Osteoblast (primary cell): ENCODE data around the gene HRK. TPM values are rescaled to one million over a fixed set of nuclear protein-coding genes. Genes with fewer than 3 reads are reported as not detected.

Experiments used
- DNase-seq: peaks from one replicate; pipeline ENCODE4 v3.0.0; 2011; ENCODE audit warnings: low spot score, mixed read lengths; ENCODE audit not compliant: insufficient read length; ENCODE audit errors: missing footprints
- H2AFZ ChIP-seq: 2 replicates; pipeline ENCODE4 v1.6.0; 2011; ENCODE audit warnings: mild to moderate bottlenecking, low read length
- H3K27ac ChIP-seq: 2 replicates; pipeline ENCODE4 v1.5.1; 2011; ENCODE audit warnings: mild to moderate bottlenecking, low read depth, low read length, moderate library complexity
- H3K27me3 ChIP-seq: 2 replicates; pipeline ENCODE4 v1.6.0; 2012; ENCODE audit warnings: mild to moderate bottlenecking, control low read depth, inconsistent platforms, low read length, moderate library complexity; ENCODE audit not compliant: insufficient read depth
- H3K36me3 ChIP-seq: 2 replicates; pipeline ENCODE4 v1.5.1; 2011; ENCODE audit warnings: mild to moderate bottlenecking, low read length, control low read depth, moderate library complexity; ENCODE audit not compliant: insufficient read depth
- H3K4me1 ChIP-seq: 2 replicates; pipeline ENCODE4 v1.5.1; 2011; ENCODE audit warnings: mild to moderate bottlenecking, low read length, control low read depth, moderate library complexity; ENCODE audit not compliant: insufficient read depth
- H3K4me2 ChIP-seq: 2 replicates; pipeline ENCODE4 v1.6.0; 2011; ENCODE audit warnings: mild to moderate bottlenecking, low read length; ENCODE audit not compliant: insufficient read depth
- H3K4me3 ChIP-seq: fragments of 200-600 bp; sonication (generic); 3 replicates; pipeline ENCODE4 v1.5.1; 2012; ENCODE audit warnings: mild to moderate bottlenecking, low read length, inconsistent platforms; ENCODE audit not compliant: insufficient read depth
- H3K79me2 ChIP-seq: 2 replicates; pipeline ENCODE4 v1.6.0; 2012; ENCODE audit warnings: mild to moderate bottlenecking, low read length, control low read depth, inconsistent platforms; ENCODE audit not compliant: insufficient read depth
- H3K9me3 ChIP-seq: 2 replicates; pipeline ENCODE4 v1.5.1; 2011; ENCODE audit warnings: low read depth, low read length, control low read depth
- H4K20me1 ChIP-seq: 2 replicates; pipeline ENCODE4 v1.6.0; 2012; ENCODE audit warnings: mild to moderate bottlenecking, low read length, control low read depth; ENCODE audit not compliant: insufficient read depth
- total RNA-seq: library from RNA; depleted of rRNA; stranded (reverse); fragments of >200 nt; gene quantifications from 2 replicates; pipeline ENCODE4 v1.2.3, GENCODE V29; 2012
- TF ChIP-seq, protein P1 (sequence below): IDR thresholded peaks from 2 replicates; pipeline ENCODE4 v1.5.1; 2011; ENCODE audit warnings: mild to moderate bottlenecking, low read depth, low read length, moderate library complexity; ENCODE audit errors: extremely low read depth

Gene HRK
- total RNA-seq, 1 donor = under 0.01 TPM

DNA sequence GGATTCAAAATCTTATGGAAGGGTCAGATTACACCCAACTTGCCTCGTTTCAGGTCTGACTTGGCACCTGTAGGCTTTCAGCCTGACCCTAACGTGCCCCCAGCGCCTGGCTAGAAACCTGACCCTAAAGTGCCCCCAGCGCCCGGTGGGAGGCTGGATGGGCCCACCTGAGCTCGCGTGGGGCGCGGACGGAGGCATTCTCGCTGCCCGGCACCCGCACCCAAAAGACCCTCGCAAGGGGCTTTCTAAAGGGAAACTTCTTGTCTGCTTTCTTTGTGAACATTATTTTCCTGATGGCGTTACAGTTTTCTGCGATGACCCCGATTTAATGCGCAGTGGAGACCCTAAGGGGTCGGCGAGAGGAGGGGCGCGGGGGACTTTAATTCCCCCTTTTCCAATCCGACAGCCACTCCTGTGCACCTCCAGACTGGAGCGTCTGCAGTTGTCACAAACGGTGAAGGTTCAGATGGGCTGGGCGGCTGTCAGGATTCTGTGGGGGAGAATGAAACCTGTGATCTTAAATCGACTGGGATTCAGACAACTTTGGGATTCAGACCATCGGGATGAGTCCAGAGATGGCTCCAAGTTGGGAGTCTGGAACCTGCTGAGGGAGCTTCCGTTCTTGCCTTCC, 751 bp upstream of the HRK start:
- H3K27me3 ChIP-seq = peaks cover 56% of the 10 kb centered on the region
- TF ChIP-seq, protein P1, sequence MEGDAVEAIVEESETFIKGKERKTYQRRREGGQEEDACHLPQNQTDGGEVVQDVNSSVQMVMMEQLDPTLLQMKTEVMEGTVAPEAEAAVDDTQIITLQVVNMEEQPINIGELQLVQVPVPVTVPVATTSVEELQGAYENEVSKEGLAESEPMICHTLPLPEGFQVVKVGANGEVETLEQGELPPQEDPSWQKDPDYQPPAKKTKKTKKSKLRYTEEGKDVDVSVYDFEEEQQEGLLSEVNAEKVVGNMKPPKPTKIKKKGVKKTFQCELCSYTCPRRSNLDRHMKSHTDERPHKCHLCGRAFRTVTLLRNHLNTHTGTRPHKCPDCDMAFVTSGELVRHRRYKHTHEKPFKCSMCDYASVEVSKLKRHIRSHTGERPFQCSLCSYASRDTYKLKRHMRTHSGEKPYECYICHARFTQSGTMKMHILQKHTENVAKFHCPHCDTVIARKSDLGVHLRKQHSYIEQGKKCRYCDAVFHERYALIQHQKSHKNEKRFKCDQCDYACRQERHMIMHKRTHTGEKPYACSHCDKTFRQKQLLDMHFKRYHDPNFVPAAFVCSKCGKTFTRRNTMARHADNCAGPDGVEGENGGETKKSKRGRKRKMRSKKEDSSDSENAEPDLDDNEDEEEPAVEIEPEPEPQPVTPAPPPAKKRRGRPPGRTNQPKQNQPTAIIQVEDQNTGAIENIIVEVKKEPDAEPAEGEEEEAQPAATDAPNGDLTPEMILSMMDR = no peak
- no peak overlapping the region for H3K4me3 ChIP-seq
- H3K4me2 ChIP-seq = no peak overlapping the region
- H3K36me3 ChIP-seq = no peaks in the 10 kb centered on the region
- H3K9me3 ChIP-seq = no peaks in the 10 kb centered on the region
- no peaks in the 10 kb centered on the region for H4K20me1 ChIP-seq
- no peak for DNase-seq
- no peaks in the 10 kb centered on the region for H3K4me1 ChIP-seq
- no peak overlapping the region for H3K27ac ChIP-seq
- H2AFZ ChIP-seq = no peak overlapping the region
- H3K79me2 ChIP-seq = no peaks in the 10 kb centered on the region

GRCh38 chr12:116880817-116881324, 370 bp downstream of the HRK start:
- no peak overlapping the region for H3K4me2 ChIP-seq
- peak; percentile 92 for DNase-seq
- no peak overlapping the region for H2AFZ ChIP-seq
- TF ChIP-seq, protein P1 = no peak
- no peaks in the 10 kb centered on the region for H3K9me3 ChIP-seq
- H3K36me3 ChIP-seq = no peaks in the 10 kb centered on the region
- H4K20me1 ChIP-seq = no peaks in the 10 kb centered on the region
- no peaks in the 10 kb centered on the region for H3K4me1 ChIP-seq
- peaks cover 65% of the 10 kb centered on the region for H3K27me3 ChIP-seq
- no peak overlapping the region for H3K27ac ChIP-seq
- no peaks in the 10 kb centered on the region for H3K79me2 ChIP-seq
- H3K4me3 ChIP-seq = peak overlapping the region; percentile 25

DNA sequence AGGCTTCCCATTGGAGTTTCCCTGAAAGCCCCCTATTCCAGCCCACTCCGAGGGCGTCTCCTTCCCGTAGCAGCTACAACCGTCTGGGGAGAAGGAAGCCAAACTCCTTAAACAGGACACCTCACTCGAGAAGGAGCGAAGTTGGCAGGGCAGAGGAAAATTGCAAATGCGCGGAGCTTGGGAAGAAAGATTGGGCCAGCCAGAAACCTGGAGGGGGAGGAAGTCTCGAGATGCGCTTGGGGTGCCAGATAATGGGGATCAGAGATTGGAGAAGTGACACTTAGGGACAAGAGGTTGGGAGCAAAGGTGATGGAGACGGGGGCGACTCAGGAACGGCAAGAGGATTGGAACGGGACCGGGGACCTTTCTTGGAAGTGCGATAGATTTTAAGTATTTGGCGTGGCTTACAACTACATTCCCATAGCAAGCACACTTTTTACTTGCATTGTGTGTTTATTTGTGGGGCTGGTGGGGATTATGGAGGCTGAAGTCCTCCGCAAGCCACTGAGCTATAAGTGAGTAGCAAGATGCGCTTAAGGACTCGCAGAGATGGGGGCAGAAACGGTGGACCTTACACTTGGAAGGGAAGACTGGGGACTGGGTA, 926 bp downstream of the HRK start:
- Histone ChIP-seq H3K27me3 (peaks cover 69% of the 10 kb centered on the region), H3K79me2 (no peaks in the 10 kb centered on the region), H4K20me1 (no peaks in the 10 kb centered on the region), H3K4me3 (no peak overlapping the region), H2AFZ (no peak overlapping the region), H3K27ac (no peak overlapping the region), H3K36me3 (no peaks in the 10 kb centered on the region), H3K4me2 (no peak overlapping the region), H3K9me3 (no peaks in the 10 kb centered on the region), H3K4me1 (no peaks in the 10 kb centered on the region)
- DNase-seq = no peak
- TF ChIP-seq, protein P1 = no peak

GRCh38 chr12:116879509-116880212, 1.6 kb downstream of the HRK start:
- Histone ChIP-seq H4K20me1 (no peaks in the 10 kb centered on the region), H3K4me2 (no peak overlapping the region), H3K79me2 (no peaks in the 10 kb centered on the region), H3K4me1 (no peaks in the 10 kb centered on the region), H3K27me3 (peaks cover 73% of the 10 kb centered on the region), H3K9me3 (no peaks in the 10 kb centered on the region), H2AFZ (no peak overlapping the region), H3K36me3 (no peaks in the 10 kb centered on the region), H3K4me3 (no peak overlapping the region), H3K27ac (no peak overlapping the region)
- no peak for DNase-seq
- TF ChIP-seq, protein P1 = no peak
